GM04503 (cell line): ENCODE results near the gene MECR.

Experiments used
- DNase-seq: peaks from one replicate; pipeline ENCODE4 v3.0.0-alpha.2; 2012; ENCODE audit warnings: low read depth

The MECR gene

GRCh38 chr1:29255134-29255666 is 24.5 kb upstream of the MECR start:
- no peak for DNase-seq

- no peak for DNase-seq
Measured at GRCh38 chr1:29254346-29254745, 23.6 kb upstream of the MECR start.

- DNase-seq, result no peak
Measured at GRCh38 chr1:29253180-29253579, 22.4 kb upstream of the MECR start.

GRCh38 chr1:29251164-29252124 is 20.7 kb upstream of the MECR start:
- DNase-seq, result no peak

- no peak for DNase-seq
Measured at GRCh38 chr1:29249951-29250581, 19.3 kb upstream of the MECR start.

GRCh38 chr1:29249170-29249691 is 18.5 kb upstream of the MECR start:
- DNase-seq, result no peak

- DNase-seq, result no peak
Measured at GRCh38 chr1:29248409-29248808, 17.7 kb upstream of the MECR start.

GRCh38 chr1:29247571-29248273 is 17.0 kb upstream of the MECR start:
- no peak for DNase-seq

GRCh38 chr1:29247044-29247443 is 16.3 kb upstream of the MECR start:
- no peak for DNase-seq

- DNase-seq, result no peak
Measured at GRCh38 chr1:29245876-29246275, 15.1 kb upstream of the MECR start.

GRCh38 chr1:29245261-29245660 is 14.5 kb upstream of the MECR start:
- no peak for DNase-seq

GRCh38 chr1:29243871-29244200 is 13.1 kb upstream of the MECR start:
- no peak for DNase-seq

GRCh38 chr1:29243023-29243870 is 12.5 kb upstream of the MECR start:
- DNase-seq, result no peak

GRCh38 chr1:29240986-29241385 is 10.3 kb upstream of the MECR start:
- DNase-seq, result no peak

GRCh38 chr1:29240400-29240837 is 9.7 kb upstream of the MECR start:
- no peak for DNase-seq

- DNase-seq, result no peak
Measured at GRCh38 chr1:29239142-29239541, 8.4 kb upstream of the MECR start.

- DNase-seq, result no peak
Measured at GRCh38 chr1:29238620-29239002, 7.9 kb upstream of the MECR start.

GRCh38 chr1:29237852-29238619 is 7.3 kb upstream of the MECR start:
- DNase-seq, result no peak

- DNase-seq, result no peak
Measured at GRCh38 chr1:29237129-29237821, 6.5 kb upstream of the MECR start.

GRCh38 chr1:29236712-29237128 is 6.0 kb upstream of the MECR start:
- no peak for DNase-seq
